DMS53 treated with DMSO at 0.1 percent for 48 hours (cell line): ENCODE data around the gene SEC24B.
A peak's percentile ranks its signal among the peaks of the same experiment; 100 is the strongest.
"Not testable (repeated sequence)": the region's sequence is repeated elsewhere in the genome, so short reads cannot be mapped to it uniquely, and the experiment has no call there.

ENCODE experiments used
- DNase-seq: peaks from one replicate; lab custom pipeline; 2025; ENCODE audit not compliant: unreplicated experiment; lab: John Stamatoyannopoulos, UW

Gene SEC24B

GRCh38 chr4:109574931-109575804 lies 141.6 kb downstream of the SEC24B start:
- DNase-seq: no peak

- DNase-seq: peak; percentile 5
Observed at GRCh38 chr4:109576462-109576861, 142.8 kb downstream of the SEC24B start.

- no peak for DNase-seq
Observed at GRCh38 chr4:109578846-109579245, 145.2 kb downstream of the SEC24B start.

GRCh38 chr4:109579997-109580396 lies 146.4 kb downstream of the SEC24B start:
- not testable (repeated sequence) for DNase-seq

- no peak for DNase-seq
Observed at GRCh38 chr4:109588176-109588575, 154.6 kb downstream of the SEC24B start.

- no peak for DNase-seq
Observed at GRCh38 chr4:109589119-109589518, 155.5 kb downstream of the SEC24B start.

GRCh38 chr4:109589605-109590004 lies 156.0 kb downstream of the SEC24B start:
- DNase-seq: no peak
